GM12891 (cell line): ENCODE data around the gene ABCC3.

ENCODE experiments used
- POLR2A ChIP-seq: IDR thresholded peaks from 2 replicates; pipeline ENCODE4 v1.6.1; 2011; ENCODE audit warnings: low read depth, low read length, control low read depth
- SPI1 ChIP-seq: IDR thresholded peaks from 2 replicates; pipeline ENCODE4 v1.6.1; 2011; ENCODE audit warnings: low read depth, low read length, control low read depth
- TAF1 ChIP-seq: IDR thresholded peaks from 2 replicates; pipeline ENCODE4 v1.6.1; 2011; ENCODE audit warnings: low read depth, low read length, control low read depth

DNA sequence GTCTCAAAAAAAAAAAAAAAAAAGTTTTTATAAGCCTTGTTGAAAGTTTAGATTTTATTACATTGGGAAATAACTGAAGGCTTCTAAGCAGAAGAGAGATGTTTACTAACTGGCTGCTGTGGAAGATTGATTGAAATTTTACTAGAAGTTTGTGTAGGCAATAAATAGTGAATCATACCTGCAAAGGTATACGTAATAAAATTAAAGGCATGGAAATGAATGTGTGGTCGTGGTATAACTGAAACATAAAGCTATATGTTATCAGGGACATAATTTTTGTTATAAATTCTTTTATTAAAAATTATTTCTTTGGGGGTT lies 93.4 kb downstream of the ABCC3 start:
- TF ChIP-seq SPI1 (no peak), TAF1 (no peak), POLR2A (no peak)
